Measurements from ENCODE around the gene CYP2F1. TPM values are rescaled to one million over a fixed set of nuclear protein-coding genes. Genes with fewer than 3 reads are reported as not detected.
A peak's percentile ranks its signal among the peaks of the same experiment; 100 is the strongest.
"Not testable (repeated sequence)": the region's sequence is repeated elsewhere in the genome, so short reads cannot be mapped to it uniquely, and the experiment has no call there.

Gene CYP2F1
- total and polyA plus RNA-seq, 2 donors = not detected

DNA sequence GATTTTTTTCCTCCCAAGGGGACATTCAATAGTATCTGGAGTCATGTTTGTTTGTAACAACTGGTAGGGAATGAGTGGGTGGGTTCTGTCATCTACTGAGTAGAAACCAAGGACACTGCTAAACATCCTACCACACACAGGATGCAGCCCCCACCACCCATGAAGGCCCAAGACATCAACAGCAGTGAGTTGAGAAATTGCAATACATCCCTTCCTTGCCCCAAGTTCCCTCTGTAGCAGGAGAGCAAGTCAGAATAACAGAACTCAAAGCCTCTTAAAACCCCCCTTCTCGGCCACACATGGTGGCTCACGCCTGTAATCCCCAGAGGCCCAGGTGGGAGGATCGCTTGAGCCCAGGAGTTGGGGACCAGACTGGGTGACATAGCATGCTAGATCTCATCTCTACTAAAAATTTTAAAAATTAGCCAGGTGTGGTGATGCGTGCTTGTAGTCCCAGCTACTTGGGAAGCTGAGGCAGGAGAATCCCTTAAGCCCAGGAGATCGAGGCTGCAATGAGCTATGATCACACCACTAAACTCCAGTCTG is 2.4 kb upstream of the CYP2F1 start:
- no peaks in the 10 kb centered on the region for H3K4me1 ChIP-seq (ENCODE audit: insufficient read depth)
- no peak overlapping the region for H3K4me3 ChIP-seq (ENCODE audit: low read depth, low read length)
- H3K36me3 ChIP-seq (ENCODE audit: insufficient read depth) = no peaks in the 10 kb centered on the region
- no peak overlapping the region for H3K27ac ChIP-seq (ENCODE audit: low read depth)
- DNase-seq (ENCODE audit: extremely low spot score) = no peak
- 85% methylated on average over 5 of the region's 5 CpGs for WGBS

DNA sequence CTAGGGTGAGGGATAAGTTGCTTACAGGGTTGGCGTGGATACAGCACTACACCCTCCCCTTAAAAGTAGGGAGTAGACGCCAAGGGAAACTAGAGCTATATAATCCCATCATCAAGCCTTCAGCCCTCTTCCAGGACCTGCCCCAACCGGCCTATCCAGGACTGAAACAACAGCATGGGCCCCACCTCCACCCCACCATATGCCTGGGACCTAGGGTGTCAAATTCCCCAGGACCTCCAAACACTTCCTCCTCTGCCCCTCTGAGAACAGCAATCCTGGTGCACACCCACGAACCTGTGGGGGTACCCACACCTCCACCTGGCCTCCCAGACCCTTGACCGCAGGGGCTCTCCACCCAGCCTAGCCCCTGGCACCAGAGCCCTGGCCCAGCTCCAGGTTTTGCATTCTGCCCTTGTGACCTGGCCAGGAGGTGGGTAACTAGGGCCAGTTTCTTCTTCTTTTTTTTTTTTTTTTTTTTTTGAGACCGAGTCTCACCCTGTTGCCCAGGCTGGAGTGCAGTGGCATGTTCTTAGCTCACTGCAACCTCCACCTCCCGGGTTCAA is 1.4 kb upstream of the CYP2F1 start:
- Histone ChIP-seq H3K4me3 (ENCODE audit: low read depth, low read length) (no peak overlapping the region), H3K36me3 (ENCODE audit: insufficient read depth) (no peaks in the 10 kb centered on the region), H3K4me1 (ENCODE audit: insufficient read depth) (no peaks in the 10 kb centered on the region), H3K27ac (ENCODE audit: low read depth) (no peak overlapping the region)
- 82% methylated on average over 7 of the region's 7 CpGs for WGBS
- no peak for DNase-seq (ENCODE audit: extremely low spot score)

DNA sequence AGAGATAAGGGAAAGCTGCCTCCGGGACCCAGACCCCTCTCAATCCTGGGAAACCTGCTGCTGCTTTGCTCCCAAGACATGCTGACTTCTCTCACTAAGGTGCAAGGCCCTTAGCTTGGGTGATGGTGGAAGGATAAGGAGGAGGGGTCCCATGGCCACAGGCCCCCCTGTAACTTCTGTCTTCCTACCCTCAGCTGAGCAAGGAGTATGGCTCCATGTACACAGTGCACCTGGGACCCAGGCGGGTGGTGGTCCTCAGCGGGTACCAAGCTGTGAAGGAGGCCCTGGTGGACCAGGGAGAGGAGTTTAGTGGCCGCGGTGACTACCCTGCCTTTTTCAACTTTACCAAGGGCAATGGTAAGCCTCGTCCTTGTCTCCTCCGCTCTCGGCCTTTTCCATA is 2.0 kb downstream of the CYP2F1 start:
- WGBS = 85% methylated on average over 8 of the region's 8 CpGs

DNA sequence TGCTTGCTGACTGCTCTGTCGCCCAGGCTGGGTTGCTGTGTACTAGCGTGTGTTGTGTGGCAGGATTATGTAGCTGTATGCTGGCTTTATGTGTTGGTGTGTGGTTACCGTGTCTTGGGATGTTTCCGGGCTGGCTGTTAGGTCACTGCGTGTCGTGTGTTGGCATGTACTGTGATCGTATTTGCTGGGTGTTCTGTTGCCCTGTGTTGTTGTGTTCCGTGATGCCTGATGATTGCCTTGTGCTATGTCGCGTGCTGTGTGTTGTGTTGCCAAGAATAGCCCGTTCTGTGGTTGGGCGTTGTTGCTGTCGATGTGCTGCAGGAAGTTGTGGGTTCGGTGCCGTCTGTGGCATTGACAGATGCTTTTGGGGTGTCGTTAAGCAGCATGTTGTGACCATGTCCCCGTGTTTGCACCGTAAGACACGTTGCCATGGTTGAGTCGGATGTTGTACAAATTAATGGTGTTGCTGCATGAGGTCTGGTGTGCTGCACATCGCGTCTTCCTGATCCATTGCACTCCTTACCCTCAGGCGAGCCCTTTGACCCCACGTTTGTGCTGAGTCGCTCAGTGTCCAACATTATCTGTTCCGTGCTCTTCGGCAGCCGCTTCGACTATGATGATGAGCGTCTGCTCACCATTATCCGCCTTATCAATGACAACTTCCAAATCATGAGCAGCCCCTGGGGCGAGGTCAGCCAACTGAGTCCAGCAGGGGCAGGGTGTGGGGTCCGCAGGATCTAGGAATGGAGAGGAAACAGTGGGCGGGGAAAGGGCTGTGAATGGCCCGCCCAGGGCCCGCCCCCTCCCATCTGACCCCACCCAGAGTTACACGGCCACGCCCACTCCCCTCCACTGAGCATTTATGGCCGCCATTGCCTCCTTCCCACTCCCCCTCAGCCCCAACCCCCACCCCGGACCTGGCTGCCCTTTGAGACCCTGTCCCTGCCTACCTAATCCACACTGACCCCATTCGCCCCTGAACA is 7.0 kb downstream of the CYP2F1 start:
- 81% methylated on average over 37 of the region's 41 CpGs for WGBS

More for the DNA sequence above, 2.0 kb downstream of the CYP2F1 start:
- no peaks in the 10 kb centered on the region for H3K36me3 ChIP-seq (ENCODE audit: insufficient read depth)
- H3K4me1 ChIP-seq (ENCODE audit: insufficient read depth) = no peaks in the 10 kb centered on the region
- no peak for DNase-seq (ENCODE audit: extremely low spot score)
- H3K4me3 ChIP-seq (ENCODE audit: low read depth, low read length) = no peak overlapping the region
- no peak overlapping the region for H3K27ac ChIP-seq (ENCODE audit: low read depth)

DNA sequence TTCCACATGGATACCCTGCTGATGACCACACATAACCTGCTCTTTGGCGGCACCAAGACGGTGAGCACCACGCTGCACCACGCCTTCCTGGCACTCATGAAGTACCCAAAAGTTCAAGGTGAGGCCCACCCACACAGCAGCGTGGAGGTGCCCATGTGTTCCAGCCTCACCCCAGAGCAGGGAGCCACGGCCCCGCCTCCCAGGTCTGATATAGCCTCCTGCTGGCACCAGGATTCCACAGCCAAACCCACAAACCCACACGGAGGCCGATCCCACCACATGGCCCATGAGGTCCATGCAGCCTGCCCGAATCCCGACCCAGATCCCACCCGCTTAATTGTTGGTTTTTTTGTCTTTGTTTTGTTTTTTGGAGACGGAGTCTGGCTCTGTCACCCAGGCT is 8.6 kb downstream of the CYP2F1 start:
- 93% methylated on average over 13 of the region's 13 CpGs for WGBS
- not testable (repeated sequence) for H3K4me1 ChIP-seq (ENCODE audit: insufficient read depth); H3K27ac ChIP-seq (ENCODE audit: low read depth); DNase-seq (ENCODE audit: extremely low spot score); H3K36me3 ChIP-seq (ENCODE audit: insufficient read depth); H3K4me3 ChIP-seq (ENCODE audit: low read depth, low read length)

More for the DNA sequence above, 7.0 kb downstream of the CYP2F1 start:
- H3K27ac ChIP-seq (ENCODE audit: low read depth); H3K4me1 ChIP-seq (ENCODE audit: insufficient read depth); DNase-seq (ENCODE audit: extremely low spot score); H3K4me3 ChIP-seq (ENCODE audit: low read depth, low read length); H3K36me3 ChIP-seq (ENCODE audit: insufficient read depth): not testable (repeated sequence)

DNA sequence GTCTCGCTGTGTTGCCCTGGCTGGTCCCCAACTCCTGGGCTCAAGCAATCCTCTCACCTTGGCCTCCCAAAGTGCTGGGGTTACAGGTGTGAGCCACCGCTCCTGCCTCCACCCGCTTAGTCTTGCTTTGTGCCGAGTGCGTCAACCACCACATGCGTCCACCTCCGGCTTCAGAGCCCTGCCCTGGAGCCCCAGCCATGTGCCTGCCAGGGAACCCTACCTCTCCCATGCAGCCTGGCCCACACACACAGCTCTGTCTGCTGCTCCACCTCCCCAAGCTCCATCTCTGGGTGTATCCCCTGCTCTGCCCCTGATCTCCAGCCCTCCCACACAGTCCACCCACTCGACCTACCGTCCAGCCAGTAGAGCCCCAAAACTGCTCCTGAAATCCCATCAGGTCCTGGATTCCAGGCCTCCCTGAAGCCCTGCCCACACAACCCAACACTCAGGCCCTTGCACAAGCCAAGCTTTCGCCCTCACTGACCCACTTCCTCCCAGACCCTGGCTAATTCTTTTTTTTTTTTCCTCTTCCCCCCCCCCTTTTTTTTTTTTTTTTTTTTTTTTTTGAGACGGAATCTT is 9.6 kb downstream of the CYP2F1 start:
- DNase-seq (ENCODE audit: extremely low spot score) = no peak
- Histone ChIP-seq H3K27ac (ENCODE audit: low read depth) (no peak overlapping the region), H3K4me1 (ENCODE audit: insufficient read depth) (no peaks in the 10 kb centered on the region), H3K36me3 (ENCODE audit: insufficient read depth) (no peaks in the 10 kb centered on the region), H3K4me3 (ENCODE audit: low read depth, low read length) (no peak overlapping the region)
- 88% methylated on average over 11 of the region's 11 CpGs for WGBS

DNA sequence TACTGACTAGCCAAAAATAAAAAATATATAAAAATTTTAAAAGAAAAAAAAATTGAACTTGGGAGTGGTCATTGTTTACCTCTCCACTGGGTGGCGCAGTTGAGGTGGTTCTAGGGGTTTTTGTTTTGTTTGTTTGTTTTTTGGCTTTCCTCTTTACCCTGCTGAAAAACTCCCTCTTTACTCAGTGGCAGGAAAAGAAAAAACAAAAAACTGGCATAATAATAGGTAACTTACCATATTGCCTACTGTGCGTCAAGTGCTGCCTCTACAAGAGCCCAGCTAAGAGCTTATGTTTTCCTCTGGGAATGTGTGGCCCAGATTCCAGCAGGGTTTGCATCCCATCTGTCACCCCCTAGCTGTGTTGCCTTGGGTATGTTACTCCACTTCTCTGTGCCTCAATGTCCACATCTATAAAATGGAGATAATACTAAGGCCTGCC is 12.6 kb downstream of the CYP2F1 start:
- H3K27ac ChIP-seq (ENCODE audit: low read depth); H3K4me3 ChIP-seq (ENCODE audit: low read depth, low read length); H3K36me3 ChIP-seq (ENCODE audit: insufficient read depth); DNase-seq (ENCODE audit: extremely low spot score); H3K4me1 ChIP-seq (ENCODE audit: insufficient read depth): not testable (repeated sequence)
- WGBS = 52% methylated on average over 2 of the region's 2 CpGs

DNA sequence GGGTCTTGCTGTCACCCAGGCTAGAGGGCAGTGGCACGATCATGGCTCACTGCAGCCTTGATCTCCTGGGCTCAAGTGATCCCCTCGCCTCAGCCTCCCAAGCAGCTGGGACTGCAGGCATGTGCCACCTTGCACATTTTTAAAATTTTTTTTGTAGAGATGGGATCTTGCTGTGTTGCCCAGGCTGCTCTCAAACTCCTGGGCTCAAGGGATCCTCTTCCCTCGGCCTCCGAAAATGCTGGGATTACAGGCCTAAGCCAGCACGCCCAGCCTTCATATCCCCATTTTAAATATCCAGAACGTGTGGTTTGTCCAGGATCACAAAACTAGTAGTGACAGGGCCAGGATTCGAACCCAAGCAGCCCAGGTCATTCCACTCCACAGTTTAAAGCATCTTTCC is 13.1 kb downstream of the CYP2F1 start:
- not testable (repeated sequence) for H3K36me3 ChIP-seq (ENCODE audit: insufficient read depth); H3K4me1 ChIP-seq (ENCODE audit: insufficient read depth); DNase-seq (ENCODE audit: extremely low spot score); H3K27ac ChIP-seq (ENCODE audit: low read depth); H3K4me3 ChIP-seq (ENCODE audit: low read depth, low read length)
- WGBS = 78% methylated on average over 7 of the region's 7 CpGs

DNA sequence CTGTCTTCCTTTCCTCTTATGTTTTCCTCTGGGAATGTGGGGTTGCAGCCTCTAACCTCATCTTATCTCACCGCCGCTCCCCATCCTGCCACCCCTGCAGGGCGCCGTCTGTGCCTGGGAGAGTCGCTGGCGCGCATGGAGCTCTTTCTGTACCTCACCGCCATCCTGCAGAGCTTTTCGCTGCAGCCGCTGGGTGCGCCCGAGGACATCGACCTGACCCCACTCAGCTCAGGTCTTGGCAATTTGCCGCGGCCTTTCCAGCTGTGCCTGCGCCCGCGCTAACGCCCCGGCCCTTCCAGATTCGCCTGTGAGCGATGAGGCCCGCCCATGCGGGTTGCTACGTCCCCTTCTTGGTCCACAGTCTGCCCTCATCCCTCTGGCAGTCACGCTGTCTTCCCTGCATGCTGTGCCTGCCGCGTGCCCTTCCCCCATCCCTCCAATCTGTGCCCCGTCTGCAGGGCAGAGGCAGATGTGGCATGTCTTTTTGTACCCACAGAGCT is 13.6 kb downstream of the CYP2F1 start:
- not testable (repeated sequence) for H3K4me1 ChIP-seq (ENCODE audit: insufficient read depth); H3K4me3 ChIP-seq (ENCODE audit: low read depth, low read length); H3K27ac ChIP-seq (ENCODE audit: low read depth); H3K36me3 ChIP-seq (ENCODE audit: insufficient read depth)
- WGBS = 3% methylated on average over 29 of the region's 29 CpGs
- DNase-seq (ENCODE audit: extremely low spot score) = peak; percentile 60

DNA sequence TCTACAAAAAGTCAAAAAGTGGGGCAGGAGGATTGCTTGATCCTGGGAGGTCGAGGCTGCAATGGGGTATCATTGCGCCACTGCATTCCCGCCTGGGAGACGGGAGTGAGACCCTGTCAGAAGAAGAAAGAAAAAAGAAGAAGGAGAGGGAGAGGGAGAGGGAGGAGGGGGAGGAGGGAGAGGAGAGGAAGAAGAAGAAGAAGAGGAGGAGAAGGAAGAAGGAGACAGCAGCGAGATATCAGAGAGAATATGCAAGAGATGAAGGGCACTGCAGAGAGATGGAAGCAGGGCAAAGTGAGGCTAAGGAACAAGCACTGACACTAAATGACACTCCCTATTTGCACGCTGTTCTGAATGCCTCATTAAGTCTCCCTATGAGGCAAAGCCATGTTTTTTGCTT is 14.5 kb downstream of the CYP2F1 start:
- Histone ChIP-seq H3K4me1 (ENCODE audit: insufficient read depth) (no peaks in the 10 kb centered on the region), H3K4me3 (ENCODE audit: low read depth, low read length) (no peak overlapping the region), H3K27ac (ENCODE audit: low read depth) (no peak overlapping the region), H3K36me3 (ENCODE audit: insufficient read depth) (no peaks in the 10 kb centered on the region)
- 83% methylated on average over 6 of the region's 6 CpGs for WGBS
- no peak for DNase-seq (ENCODE audit: extremely low spot score)

DNA sequence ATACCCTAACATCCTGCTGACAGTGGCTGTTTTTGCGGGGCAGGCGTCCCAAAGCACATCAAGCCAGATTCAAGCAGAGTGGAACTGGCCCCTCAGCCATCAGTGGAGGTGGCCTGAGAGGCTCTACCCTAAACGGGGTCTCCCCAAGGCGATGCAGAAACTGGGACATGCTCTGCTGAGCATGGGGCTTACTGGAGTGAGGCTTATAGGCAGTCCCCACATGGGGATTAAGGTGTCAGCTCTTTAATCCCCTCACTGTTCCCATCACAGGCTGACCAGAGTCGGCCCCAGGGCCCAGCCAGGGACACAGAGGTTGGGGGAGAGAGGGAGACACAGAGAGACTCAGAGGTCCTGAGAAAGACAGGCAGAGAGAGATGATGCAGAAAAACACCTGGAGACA is 17.0 kb downstream of the CYP2F1 start:
- H3K4me1 ChIP-seq (ENCODE audit: insufficient read depth) = no peaks in the 10 kb centered on the region
- WGBS = 61% methylated on average over 5 of the region's 5 CpGs
- no peak overlapping the region for H3K27ac ChIP-seq (ENCODE audit: low read depth)
- H3K4me3 ChIP-seq (ENCODE audit: low read depth, low read length) = no peak overlapping the region
- H3K36me3 ChIP-seq (ENCODE audit: insufficient read depth) = no peaks in the 10 kb centered on the region
- no peak for DNase-seq (ENCODE audit: extremely low spot score)

DNA sequence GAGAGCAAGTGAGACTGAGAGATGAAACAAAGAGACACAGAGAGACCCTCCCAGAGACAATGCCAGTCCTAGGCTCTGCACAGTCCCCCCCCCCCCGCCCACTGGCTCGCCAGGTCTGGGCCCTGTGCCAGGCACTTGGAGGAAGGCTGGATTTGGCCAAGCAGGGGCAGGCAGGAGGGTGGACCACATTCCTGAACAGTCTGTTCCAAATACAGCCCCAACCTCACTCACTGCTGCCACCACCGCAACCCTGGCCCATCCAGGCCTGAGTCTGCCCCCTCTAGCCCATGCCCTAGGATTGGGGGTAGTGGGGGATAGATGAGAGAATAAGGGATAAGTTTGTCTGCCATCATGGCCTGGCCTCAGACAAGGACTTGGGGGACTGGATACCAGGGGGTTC is 19.0 kb downstream of the CYP2F1 start:
- DNase-seq (ENCODE audit: extremely low spot score) = no peak
- Histone ChIP-seq H3K36me3 (ENCODE audit: insufficient read depth) (no peaks in the 10 kb centered on the region), H3K27ac (ENCODE audit: low read depth) (no peak overlapping the region), H3K4me1 (ENCODE audit: insufficient read depth) (no peaks in the 10 kb centered on the region), H3K4me3 (ENCODE audit: low read depth, low read length) (no peak overlapping the region)
- WGBS = 31% methylated on average over 3 of the region's 3 CpGs

DNA sequence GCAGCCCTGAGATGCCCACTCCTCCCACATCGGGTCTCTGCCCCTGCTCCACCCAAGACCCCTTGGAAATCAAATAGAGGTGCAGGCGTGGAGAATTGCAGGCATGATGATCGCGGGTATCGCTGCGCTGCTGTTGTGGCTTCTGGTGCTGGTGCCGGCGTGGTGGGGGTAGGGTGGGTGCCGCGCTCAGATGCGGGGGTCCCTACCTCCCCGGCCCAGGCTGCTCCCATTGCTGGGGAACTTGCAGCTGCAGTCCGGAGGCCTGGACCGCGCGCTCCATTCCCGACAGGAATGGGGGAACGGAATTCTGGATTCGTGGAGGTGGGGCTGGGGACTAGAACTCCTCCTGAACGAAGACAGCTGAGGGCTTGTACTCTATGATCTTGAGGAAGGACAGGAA is 20.4 kb downstream of the CYP2F1 start:
- Histone ChIP-seq H3K27ac (ENCODE audit: low read depth) (no peak overlapping the region), H3K4me1 (ENCODE audit: insufficient read depth) (no peaks in the 10 kb centered on the region), H3K36me3 (ENCODE audit: insufficient read depth) (no peaks in the 10 kb centered on the region), H3K4me3 (ENCODE audit: low read depth, low read length) (no peak overlapping the region)
- WGBS = 89% methylated on average over 20 of the region's 20 CpGs
- no peak for DNase-seq (ENCODE audit: extremely low spot score)

All from urinary bladder (tissue), 4 donors.